HEK293 (cell line): ENCODE results near the gene VWA3B.

ENCODE experiments used
- FEZF1 ChIP-seq: fragments of 450-650 bp; formaldehyde crosslinking; IDR thresholded peaks from 2 replicates; pipeline ENCODE4 v1.5.1; 2016; ENCODE audit warnings: missing biosample characterization, missing genetic modification characterization
- ZNF10 ChIP-seq: fragments of 450-650 bp; formaldehyde crosslinking; IDR thresholded peaks from 2 replicates; pipeline ENCODE4 v1.5.1; 2017; ENCODE audit warnings: missing biosample characterization, missing genetic modification characterization
- ZNF157 ChIP-seq: fragments of 450-650 bp; formaldehyde crosslinking; IDR thresholded peaks from 2 replicates; pipeline ENCODE4 v1.5.1; 2016; ENCODE audit warnings: missing biosample characterization, missing genetic modification characterization
- ZNF274 ChIP-seq, 2 experiments: fragments of 200-500 bp in 1 of 2; fragments of 450-650 bp in 1 of 2; sonication (Bioruptor generic) in 1 of 2; formaldehyde crosslinking in 1 of 2; IDR thresholded peaks; 2 replicates each; pipeline versions ENCODE4 v1.5.1 to v1.6.1; 2014 to 2016; ENCODE audit warnings: borderline replicate concordance in 1 of 2, inconsistent platforms in 1 of 2, low read length in 1 of 2, missing biosample characterization in 1 of 2, missing genetic modification characterization in 1 of 2
- ZSCAN30 ChIP-seq: fragments of 450-650 bp; IDR thresholded peaks from 2 replicates; pipeline ENCODE4 v1.5.1; 2018; ENCODE audit warnings: missing biosample characterization, mild to moderate bottlenecking, missing genetic modification characterization, moderate library complexity
- TF ChIP-seq, protein P1 (sequence below): fragments of 450-650 bp; formaldehyde crosslinking; IDR thresholded peaks from 2 replicates; pipeline ENCODE4 v1.5.1; 2016; ENCODE audit warnings: missing biosample characterization, missing genetic modification characterization
- TF ChIP-seq, protein P2 (sequence below): fragments of 450-650 bp; formaldehyde crosslinking; IDR thresholded peaks from 2 replicates; pipeline ENCODE4 v1.5.1; 2016; ENCODE audit warnings: missing biosample characterization, missing genetic modification characterization, low read depth

DNA sequence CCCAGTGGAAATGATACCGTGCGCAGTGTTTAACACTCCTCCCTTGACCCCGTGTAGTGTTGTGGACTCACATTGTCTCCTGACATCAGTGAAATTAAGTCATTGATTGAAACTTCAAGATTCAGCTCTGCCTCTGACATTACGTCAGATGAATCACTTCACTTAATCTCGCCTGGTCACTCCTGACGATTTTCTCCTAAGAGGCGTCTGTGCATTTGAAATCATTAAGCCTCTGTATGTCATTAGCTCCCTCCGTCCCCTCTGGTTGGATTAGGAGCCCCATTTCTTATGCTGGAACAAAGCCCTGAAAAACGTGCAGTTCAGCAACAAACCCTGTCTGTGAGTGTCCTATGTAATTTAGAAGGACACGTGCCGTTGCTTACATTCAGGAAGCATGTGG lies 222.6 kb downstream of the VWA3B start:
- TF ChIP-seq, protein P1, sequence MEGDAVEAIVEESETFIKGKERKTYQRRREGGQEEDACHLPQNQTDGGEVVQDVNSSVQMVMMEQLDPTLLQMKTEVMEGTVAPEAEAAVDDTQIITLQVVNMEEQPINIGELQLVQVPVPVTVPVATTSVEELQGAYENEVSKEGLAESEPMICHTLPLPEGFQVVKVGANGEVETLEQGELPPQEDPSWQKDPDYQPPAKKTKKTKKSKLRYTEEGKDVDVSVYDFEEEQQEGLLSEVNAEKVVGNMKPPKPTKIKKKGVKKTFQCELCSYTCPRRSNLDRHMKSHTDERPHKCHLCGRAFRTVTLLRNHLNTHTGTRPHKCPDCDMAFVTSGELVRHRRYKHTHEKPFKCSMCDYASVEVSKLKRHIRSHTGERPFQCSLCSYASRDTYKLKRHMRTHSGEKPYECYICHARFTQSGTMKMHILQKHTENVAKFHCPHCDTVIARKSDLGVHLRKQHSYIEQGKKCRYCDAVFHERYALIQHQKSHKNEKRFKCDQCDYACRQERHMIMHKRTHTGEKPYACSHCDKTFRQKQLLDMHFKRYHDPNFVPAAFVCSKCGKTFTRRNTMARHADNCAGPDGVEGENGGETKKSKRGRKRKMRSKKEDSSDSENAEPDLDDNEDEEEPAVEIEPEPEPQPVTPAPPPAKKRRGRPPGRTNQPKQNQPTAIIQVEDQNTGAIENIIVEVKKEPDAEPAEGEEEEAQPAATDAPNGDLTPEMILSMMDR (tag by site-specific recombination) = no peak
- TF ChIP-seq ZSCAN30 (tag by site-specific recombination) (no peak), ZNF274 (IDR thresholded peaks at IDR 0.05; ENCODE audit: low read length) (no peak), ZNF274 (tag by site-specific recombination; IDR thresholded peaks at IDR 0.05; ENCODE audit: borderline replicate concordance) (no peak), FEZF1 (tag by site-specific recombination) (no peak), ZNF157 (no peak), ZNF10 (tag by site-specific recombination) (no peak)
- TF ChIP-seq, protein P2, sequence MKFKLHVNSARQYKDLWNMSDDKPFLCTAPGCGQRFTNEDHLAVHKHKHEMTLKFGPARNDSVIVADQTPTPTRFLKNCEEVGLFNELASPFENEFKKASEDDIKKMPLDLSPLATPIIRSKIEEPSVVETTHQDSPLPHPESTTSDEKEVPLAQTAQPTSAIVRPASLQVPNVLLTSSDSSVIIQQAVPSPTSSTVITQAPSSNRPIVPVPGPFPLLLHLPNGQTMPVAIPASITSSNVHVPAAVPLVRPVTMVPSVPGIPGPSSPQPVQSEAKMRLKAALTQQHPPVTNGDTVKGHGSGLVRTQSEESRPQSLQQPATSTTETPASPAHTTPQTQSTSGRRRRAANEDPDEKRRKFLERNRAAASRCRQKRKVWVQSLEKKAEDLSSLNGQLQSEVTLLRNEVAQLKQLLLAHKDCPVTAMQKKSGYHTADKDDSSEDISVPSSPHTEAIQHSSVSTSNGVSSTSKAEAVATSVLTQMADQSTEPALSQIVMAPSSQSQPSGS (tag by site-specific recombination) = no peak
